Stimulated activated CD4-positive, alpha-beta T cell treated with anti-CD3 and anti-CD28 coated beads, Interleukin-2, amount 100 ng/mL, for 4 hours (primary cell): Measurements from ENCODE around the gene IST1.

Source experiments
- DNase-seq: peaks from one replicate; pipeline ENCODE4 v3.0.0-alpha.2; 2020; ENCODE audit warnings: low read depth

The IST1 gene

DNA sequence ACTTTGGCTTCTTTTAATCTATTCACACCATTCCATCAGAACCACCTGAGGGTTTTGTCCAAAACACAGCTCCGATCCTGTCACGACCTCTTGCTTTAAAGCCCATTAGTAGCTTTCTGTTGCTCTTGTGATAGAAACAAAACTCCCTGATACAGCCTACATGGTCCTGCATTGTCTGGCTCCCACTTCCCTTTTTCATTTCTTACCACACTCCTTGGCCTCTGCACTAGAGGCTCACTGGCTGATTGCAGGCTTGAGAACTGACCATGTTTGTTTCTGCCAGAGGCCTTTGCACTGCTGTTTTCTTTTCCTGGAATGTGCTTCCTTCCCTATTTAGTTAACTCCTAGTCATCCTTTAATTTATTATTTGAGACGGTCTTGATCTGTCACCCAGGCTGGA, 23.7 kb downstream of the IST1 start:
- no peak for DNase-seq

GRCh38 chr16:71920658-71921057, 25.3 kb downstream of the IST1 start:
- DNase-seq, result no peak

- DNase-seq, result no peak
Observed at GRCh38 chr16:71923941-71924690, 28.8 kb downstream of the IST1 start.

DNA sequence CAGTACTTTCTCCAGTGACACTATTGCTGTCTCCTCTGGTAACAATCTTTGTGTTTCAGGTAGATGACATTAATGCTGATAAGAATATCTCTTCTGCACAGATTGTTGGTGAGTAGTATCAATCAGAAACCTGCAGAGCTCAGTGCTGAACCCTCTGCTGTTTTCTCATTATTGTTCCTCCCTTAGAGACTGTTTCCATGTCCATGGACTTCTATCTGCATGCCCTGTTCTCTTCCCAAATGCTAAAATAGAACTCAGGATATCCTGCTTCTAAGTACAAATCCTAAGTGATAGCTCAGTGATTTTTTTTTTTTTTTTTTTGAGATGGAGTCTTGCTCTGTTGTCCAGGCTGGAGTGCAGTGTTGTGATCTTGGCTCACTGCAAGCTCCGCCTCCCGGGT, 29.4 kb downstream of the IST1 start:
- no peak for DNase-seq

DNA sequence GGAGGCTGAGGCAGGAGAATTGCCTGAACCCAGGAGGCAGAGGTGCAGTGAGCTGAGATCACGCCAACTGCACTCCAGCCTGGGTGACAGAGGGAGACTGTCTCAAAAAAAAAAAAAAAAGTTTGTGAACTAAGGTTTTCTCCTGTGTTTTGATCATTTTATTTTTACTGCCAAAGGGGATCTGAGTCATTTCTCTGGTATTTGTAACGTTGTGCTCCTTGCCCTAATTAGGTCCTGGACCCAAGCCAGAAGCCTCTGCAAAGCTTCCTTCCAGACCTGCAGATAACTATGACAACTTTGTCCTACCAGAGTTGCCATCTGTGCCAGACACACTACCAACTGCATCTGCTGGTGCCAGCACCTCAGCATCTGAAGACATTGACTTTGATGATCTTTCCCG, 32.1 kb downstream of the IST1 start:
- DNase-seq, result no peak

DNA sequence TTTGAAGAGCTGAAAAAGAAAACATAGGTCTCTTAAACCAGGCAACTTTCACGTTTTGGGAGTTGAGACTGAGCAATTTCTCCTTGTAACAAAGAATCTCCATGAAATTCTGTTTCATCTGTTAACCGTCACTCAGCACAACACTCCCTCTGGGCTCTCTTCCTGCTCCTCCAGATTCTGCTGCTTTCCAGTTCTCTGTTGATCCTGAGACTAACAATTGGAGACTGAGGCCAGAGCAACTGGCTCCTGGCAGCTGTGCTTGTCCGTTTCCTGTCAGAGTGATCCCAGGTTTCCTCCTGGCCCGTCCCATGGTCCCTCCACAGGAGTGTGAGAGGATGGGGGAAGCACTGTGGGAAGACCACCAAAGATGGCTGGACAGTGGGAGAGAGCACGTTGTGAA, 32.5 kb downstream of the IST1 start:
- DNase-seq, result no peak

- no peak for DNase-seq
Observed at GRCh38 chr16:71929048-71929447, 33.7 kb downstream of the IST1 start.

- no peak for DNase-seq
Observed at GRCh38 chr16:71930013-71930563, 34.8 kb downstream of the IST1 start.

DNA sequence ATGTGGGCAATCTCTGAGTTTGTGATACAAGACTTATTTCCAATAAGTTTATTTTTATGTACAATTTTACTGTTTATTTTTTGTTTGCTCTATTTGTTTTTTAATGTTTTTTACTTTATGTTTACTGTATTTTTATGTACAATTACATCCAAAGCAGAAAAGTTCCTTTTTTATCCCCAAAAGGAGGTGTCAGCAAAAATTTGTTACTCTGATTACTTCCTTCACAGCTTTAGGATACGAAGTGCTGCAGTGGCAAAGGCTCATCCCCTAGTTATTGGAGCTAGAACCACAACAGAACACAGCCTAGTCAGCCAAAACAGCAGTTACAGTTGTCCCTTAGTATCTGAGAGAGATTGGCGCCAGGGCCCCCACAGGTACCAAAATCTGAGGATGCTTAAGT, 35.7 kb downstream of the IST1 start:
- DNase-seq, result no peak

DNA sequence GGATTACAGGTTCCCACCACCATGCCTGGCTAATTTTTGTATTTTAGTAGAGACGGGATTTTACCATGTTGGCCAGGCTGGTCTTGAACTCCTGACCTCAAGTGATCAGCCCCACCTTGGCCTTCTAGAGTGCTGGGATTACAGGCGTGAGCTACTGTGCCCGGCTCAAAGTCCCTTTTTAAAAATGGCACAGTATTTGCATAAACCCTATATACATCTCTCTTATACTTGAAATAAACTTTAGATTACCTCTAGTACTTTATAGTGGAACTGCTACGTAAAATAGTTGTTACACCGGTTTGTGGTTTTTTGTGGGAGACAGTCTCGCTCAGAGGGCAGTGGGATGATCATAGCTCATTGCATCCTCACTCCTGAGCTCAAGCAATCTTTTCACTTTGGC, 36.3 kb downstream of the IST1 start:
- no peak for DNase-seq

DNA sequence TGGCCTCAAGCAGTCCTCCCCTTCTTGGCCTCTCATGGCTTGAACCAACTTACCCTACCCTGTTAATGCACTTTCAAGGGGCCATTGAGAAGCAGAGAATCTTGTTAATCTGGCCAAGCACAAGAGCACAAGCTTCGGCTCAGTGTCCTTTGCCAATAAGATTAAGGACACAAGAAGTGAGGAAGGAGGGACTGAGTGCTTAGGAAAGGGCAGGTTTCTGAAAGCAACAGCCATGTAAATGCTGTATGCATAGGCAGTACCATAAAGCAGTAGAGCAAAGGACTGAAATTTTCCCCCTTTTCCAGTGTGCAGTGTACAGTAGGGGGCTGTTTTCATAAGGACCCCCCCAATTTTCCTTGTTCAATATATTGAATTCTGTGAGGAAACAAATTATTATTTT, 37.7 kb downstream of the IST1 start:
- DNase-seq, result no peak

- no peak for DNase-seq
Observed at GRCh38 chr16:71933913-71934695, 38.8 kb downstream of the IST1 start.

- no peak for DNase-seq
Observed at GRCh38 chr16:71937868-71938510, 42.7 kb downstream of the IST1 start.

DNA sequence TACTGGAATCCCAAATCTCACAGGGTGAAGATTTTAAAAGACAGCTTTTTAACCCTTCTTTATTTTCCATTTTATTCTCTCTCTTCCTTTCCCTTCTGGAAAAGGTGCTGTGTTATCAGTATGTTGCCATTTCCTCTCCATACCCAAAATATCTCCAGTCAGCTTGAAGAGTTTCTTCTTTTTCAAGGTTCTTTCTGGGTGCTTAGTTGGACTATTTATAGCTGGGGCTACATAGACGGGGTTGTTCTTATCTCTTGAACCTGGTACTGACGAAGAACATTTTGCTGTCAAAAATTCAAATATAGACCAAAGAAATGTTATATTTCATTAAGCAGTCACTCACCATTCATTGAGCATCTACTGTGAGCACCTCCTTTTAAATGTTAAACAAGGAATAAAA, 48.6 kb downstream of the IST1 start:
- no peak for DNase-seq

DNA sequence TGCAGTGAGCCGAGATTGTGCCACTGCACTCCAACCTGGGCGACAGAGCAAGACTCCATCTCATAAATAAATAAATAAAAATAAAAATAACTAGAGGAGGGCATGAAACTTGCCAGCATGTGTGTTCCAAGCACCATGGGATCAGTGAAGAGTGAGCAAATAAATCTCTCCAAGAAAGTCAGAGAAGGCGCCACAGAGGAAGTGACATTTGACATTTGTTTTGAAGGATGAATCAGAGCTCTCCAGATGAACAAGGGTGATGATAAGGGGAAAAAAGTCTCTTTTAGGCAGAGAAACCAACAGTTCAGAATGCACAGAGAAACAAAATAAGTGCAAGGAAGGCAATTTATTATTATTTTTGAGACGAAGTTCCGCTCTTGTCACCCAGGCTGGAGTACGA, 50.3 kb downstream of the IST1 start:
- no peak for DNase-seq

- DNase-seq, result no peak
Observed at GRCh38 chr16:71952825-71953224, 57.5 kb downstream of the IST1 start.

- DNase-seq, result no peak
Observed at GRCh38 chr16:71954180-71954579, 58.8 kb downstream of the IST1 start.

DNA sequence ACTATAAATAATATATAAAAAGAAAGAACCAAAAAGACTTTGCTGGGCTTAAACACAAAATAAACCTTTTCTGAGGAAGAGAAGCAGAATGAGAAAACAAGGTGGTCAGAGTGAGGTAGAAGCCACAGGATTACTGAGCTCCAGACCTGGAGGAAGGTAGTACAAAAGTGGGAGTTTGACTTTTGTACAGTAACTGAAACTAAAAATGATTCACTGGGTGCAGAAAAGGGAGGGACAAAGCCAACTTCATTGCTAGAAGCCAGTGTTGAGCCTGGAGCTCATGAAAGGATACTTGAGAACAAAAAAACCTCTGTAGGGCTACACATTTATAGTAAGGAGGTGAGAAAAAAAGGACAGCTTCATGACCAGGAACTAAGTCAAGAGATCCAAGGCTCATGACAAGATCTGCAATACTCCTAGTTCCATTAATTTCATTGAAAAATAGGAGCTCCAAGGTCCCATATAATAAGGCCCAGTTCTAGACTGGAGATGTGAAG, 59.4 kb downstream of the IST1 start:
- DNase-seq, result no peak

GRCh38 chr16:71956486-71956885, 61.2 kb downstream of the IST1 start:
- no peak for DNase-seq

- DNase-seq, result peak; percentile 62
Observed at GRCh38 chr16:71961066-71962039, 66.0 kb downstream of the IST1 start.

DNA sequence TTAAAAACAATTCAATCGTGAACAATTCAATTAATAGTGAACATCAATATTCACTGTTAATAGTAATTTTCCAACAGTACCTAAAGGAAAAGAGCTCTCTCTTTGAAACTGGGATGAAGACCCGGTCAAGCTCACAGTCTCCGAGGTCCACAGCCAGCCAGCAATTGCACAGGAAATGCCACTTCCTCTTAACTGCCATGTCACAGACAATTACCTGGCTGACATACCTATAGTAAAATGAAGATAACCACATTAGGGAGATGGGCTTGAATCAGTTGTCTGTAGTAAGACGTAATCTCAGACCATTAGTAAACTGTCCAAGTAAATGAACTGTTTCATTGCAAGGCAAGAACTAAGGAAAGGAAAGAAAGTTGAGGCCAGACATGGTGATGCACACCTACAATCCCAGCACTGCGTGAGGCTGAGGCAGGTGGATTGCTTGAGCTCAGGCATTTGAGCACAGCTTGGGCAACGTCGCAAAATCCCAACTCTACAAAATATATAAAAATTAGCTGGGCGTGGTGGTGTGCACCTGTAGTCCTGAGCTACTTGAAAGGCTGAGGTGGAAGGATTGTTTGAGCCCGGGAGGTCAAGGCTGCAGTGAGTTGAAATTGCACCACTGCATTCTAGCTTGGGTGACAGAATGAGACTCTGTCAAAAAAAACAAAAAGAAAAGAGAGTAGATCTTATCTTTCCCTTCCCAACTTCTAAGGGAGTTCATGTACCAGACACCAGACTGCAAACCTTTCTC, 68.0 kb downstream of the IST1 start:
- DNase-seq, result no peak
